Measurements from ENCODE around the gene CLMN. TPM values are rescaled to one million over a fixed set of nuclear protein-coding genes. Genes with fewer than 3 reads are reported as not detected.

Gene CLMN
- total RNA-seq, 4 donors from 2014 or later = 3.8 to 10.0 (median 5.3) TPM

- no peaks in the 10 kb centered on the region for H3K36me3 ChIP-seq
- 90% methylated on average over 2 of the region's 12 CpGs; no CpG with 5 or more reads in 1 of the 2 donors for WGBS, 2 donors (ENCODE audit: low coverage in 1 of 2)
- TF ChIP-seq EP300 (IDR thresholded peaks at IDR 0.05) (no peak), CTCF (IDR thresholded peaks at IDR 0.05) (no peak), POLR2AphosphoS5 (IDR thresholded peaks at IDR 0.05) (no peak), POLR2A (IDR thresholded peaks at IDR 0.05) (no peak)
These were observed 83.5 kb downstream of the CLMN start for GRCh38 chr14:95236221-95236620.

GRCh38 chr14:95235767-95236166 is 83.9 kb downstream of the CLMN start:
- Histone ChIP-seq H3K9me3 (no peaks in the 10 kb centered on the region), H3K36me3 (no peaks in the 10 kb centered on the region), H3K27me3 (no peaks in the 10 kb centered on the region), H3K4me3 (no peak overlapping the region), H3K27ac (peak overlapping the region in 1 of 4 donors; percentile 3), H3K4me1 (peaks cover 0 to 5% (median 0%) of the 10 kb centered on the region in 3 donors)
- TF ChIP-seq POLR2A (IDR thresholded peaks at IDR 0.05) (no peak), EP300 (IDR thresholded peaks at IDR 0.05) (no peak), CTCF (IDR thresholded peaks at IDR 0.05) (no peak), POLR2AphosphoS5 (IDR thresholded peaks at IDR 0.05) (no peak)
- ATAC-seq = no peak
- 100% methylated on average over 2 of the region's 14 CpGs; no CpG with 5 or more reads in 1 of the 2 donors for WGBS, 2 donors (ENCODE audit: low coverage in 1 of 2)

More at GRCh38 chr14:95236221-95236620, 83.5 kb downstream of the CLMN start:
- Histone ChIP-seq H3K4me3 (no peak overlapping the region), H3K27ac (no peak overlapping the region), H3K9me3 (no peaks in the 10 kb centered on the region), H3K4me1 (peaks cover 0 to 5% (median 0%) of the 10 kb centered on the region in 3 donors), H3K27me3 (no peaks in the 10 kb centered on the region)
- ATAC-seq = no peak

- no peaks in the 10 kb centered on the region for H3K27me3 ChIP-seq
- H3K27ac ChIP-seq = peak overlapping the region in 1 of 4 donors; percentile 3
- no peaks in the 10 kb centered on the region for H3K9me3 ChIP-seq
- 83 to 96% methylated on average over 1 to 4 of the region's 4 CpGs for WGBS, 2 donors (ENCODE audit: low coverage in 1 of 2)
- no peak overlapping the region for H3K4me3 ChIP-seq
- no peaks in the 10 kb centered on the region for H3K36me3 ChIP-seq
- H3K4me1 ChIP-seq = peaks cover 0 to 5% (median 0%) of the 10 kb centered on the region in 3 donors
- TF ChIP-seq POLR2AphosphoS5 (IDR thresholded peaks at IDR 0.05) = no peak
- TF ChIP-seq EP300 (IDR thresholded peaks at IDR 0.05) = no peak
- no peak for TF ChIP-seq CTCF (IDR thresholded peaks at IDR 0.05)
- TF ChIP-seq POLR2A (IDR thresholded peaks at IDR 0.05) = no peak
- ATAC-seq = no peak
These were observed 84.4 kb downstream of the CLMN start for GRCh38 chr14:95235351-95235750.

- peak overlapping the region in 3 of 4 donors; percentile 0 to 23 (median 8) for H3K27ac ChIP-seq
- no peak for TF ChIP-seq CTCF (IDR thresholded peaks at IDR 0.05)
- no peak for TF ChIP-seq POLR2A (IDR thresholded peaks at IDR 0.05)
- TF ChIP-seq POLR2AphosphoS5 (IDR thresholded peaks at IDR 0.05) = no peak
- no peak for TF ChIP-seq EP300 (IDR thresholded peaks at IDR 0.05)
- ATAC-seq = no peak
These were observed 85.3 kb downstream of the CLMN start for GRCh38 chr14:95234426-95234825.

GRCh38 chr14:95233702-95234241 is 85.9 kb downstream of the CLMN start:
- WGBS, 2 donors (ENCODE audit: low coverage in 1 of 2) = 83 to 85% methylated on average over 2 to 8 of the region's 9 CpGs
- H3K36me3 ChIP-seq = no peaks in the 10 kb centered on the region
- TF ChIP-seq EP300 (IDR thresholded peaks at IDR 0.05) (no peak), CTCF (IDR thresholded peaks at IDR 0.05) (no peak), POLR2AphosphoS5 (IDR thresholded peaks at IDR 0.05) (no peak), POLR2A (IDR thresholded peaks at IDR 0.05) (no peak)
- H3K27me3 ChIP-seq = no peaks in the 10 kb centered on the region
- no peak overlapping the region for H3K4me3 ChIP-seq
- peak overlapping the region in 3 of 4 donors; percentile 0 to 23 (median 8) for H3K27ac ChIP-seq
- no peaks in the 10 kb centered on the region for H3K9me3 ChIP-seq
- peaks cover 0 to 5% (median 0%) of the 10 kb centered on the region in 3 donors for H3K4me1 ChIP-seq
- peak; percentile 39 for ATAC-seq

More at GRCh38 chr14:95234426-95234825, 85.3 kb downstream of the CLMN start:
- Histone ChIP-seq H3K4me3 (no peak overlapping the region), H3K27me3 (no peaks in the 10 kb centered on the region), H3K4me1 (peaks cover 0 to 5% (median 0%) of the 10 kb centered on the region in 3 donors), H3K36me3 (no peaks in the 10 kb centered on the region), H3K9me3 (no peaks in the 10 kb centered on the region)
- WGBS, 2 donors (ENCODE audit: low coverage in 1 of 2) = 33 to 71% methylated on average over 1 to 2 of the region's 8 CpGs

Measured in gastroesophageal sphincter (tissue), 4 donors.